Neural progenitor cell (in vitro differentiated cells): Measurements from ENCODE around the gene ARPIN.
"Not testable (repeated sequence)": the region's sequence is repeated elsewhere in the genome, so short reads cannot be mapped to it uniquely, and the experiment has no call there.

ENCODE experiments used
- EZH2 ChIP-seq: fragments of 200-600 bp; sonication (generic); IDR thresholded peaks from 2 replicates; pipeline ENCODE4 v1.6.1; 2017; ENCODE audit warnings: antibody characterized with exemption, mild to moderate bottlenecking, moderate library complexity
- EZH2phosphoT487 ChIP-seq: fragments of 200-600 bp; sonication (generic); IDR thresholded peaks from 2 replicates; pipeline ENCODE4 v1.6.1; 2017; ENCODE audit warnings: antibody characterized with exemption
- TF ChIP-seq, protein P1 (sequence below): fragments of 200-600 bp; sonication (generic); IDR thresholded peaks from 2 replicates; pipeline ENCODE4 v1.5.1; 2017; ENCODE audit warnings: antibody characterized with exemption, mild to moderate bottlenecking

DNA sequence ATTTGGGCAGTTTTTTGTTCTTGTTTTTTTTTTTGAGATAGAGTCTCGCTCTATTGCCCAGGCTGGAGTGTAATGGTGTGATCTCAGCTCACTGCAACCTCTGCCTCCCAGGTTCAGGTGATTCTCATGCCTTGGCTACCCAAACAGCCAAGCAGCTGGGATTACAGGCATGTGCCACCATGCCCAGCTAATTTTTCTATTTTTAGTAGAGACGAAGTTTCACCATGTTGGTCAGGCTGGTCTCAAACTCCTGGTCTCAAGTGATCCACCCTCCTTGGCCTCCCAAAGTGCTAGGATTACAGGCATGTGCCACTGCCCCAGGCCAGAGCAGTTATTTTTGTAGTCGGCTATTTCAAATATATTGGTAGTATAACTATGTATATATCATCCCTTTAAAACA is 27.6 kb downstream of the ARPIN start:
- TF ChIP-seq, protein P1, sequence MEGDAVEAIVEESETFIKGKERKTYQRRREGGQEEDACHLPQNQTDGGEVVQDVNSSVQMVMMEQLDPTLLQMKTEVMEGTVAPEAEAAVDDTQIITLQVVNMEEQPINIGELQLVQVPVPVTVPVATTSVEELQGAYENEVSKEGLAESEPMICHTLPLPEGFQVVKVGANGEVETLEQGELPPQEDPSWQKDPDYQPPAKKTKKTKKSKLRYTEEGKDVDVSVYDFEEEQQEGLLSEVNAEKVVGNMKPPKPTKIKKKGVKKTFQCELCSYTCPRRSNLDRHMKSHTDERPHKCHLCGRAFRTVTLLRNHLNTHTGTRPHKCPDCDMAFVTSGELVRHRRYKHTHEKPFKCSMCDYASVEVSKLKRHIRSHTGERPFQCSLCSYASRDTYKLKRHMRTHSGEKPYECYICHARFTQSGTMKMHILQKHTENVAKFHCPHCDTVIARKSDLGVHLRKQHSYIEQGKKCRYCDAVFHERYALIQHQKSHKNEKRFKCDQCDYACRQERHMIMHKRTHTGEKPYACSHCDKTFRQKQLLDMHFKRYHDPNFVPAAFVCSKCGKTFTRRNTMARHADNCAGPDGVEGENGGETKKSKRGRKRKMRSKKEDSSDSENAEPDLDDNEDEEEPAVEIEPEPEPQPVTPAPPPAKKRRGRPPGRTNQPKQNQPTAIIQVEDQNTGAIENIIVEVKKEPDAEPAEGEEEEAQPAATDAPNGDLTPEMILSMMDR: not testable (repeated sequence)
- TF ChIP-seq EZH2, EZH2phosphoT487: not testable (repeated sequence)
